HUDEP-2 (cell line): Measurements from ENCODE around the gene ZSWIM7.

Source experiments
- DNase-seq, 76 experiments: peaks; one replicate each; lab custom pipeline; 2025; ENCODE audit not compliant: unreplicated experiment in 76 of 76; lab: John Stamatoyannopoulos, UW

ZSWIM7 gene

GRCh38 chr17:15935891-15936290, 63.6 kb downstream of the ZSWIM7 start:
- no peak for DNase-seq

GRCh38 chr17:15934866-15935265, 64.6 kb downstream of the ZSWIM7 start:
- no peak for DNase-seq

GRCh38 chr17:15931394-15931793, 68.1 kb downstream of the ZSWIM7 start:
- DNase-seq = no peak

DNA sequence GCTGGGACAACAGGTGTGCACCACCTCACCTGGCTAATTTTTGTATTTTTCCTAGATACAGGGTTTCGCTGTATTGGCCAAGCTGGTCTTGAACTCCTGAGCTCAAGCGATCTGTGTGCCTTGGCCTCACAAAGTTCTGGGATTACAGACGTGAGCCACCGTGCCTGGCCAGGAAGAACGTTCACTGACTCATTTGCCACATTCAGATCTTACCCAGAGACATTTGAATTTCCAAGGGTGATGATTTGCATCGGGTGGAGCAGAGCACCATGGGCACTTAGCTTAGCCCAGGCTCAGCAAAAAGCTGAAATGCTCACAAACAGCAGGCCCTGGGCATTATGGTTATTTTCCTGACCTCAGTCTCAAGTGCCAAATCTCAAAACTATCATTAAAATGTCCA, 69.1 kb downstream of the ZSWIM7 start:
- no peak for DNase-seq

DNA sequence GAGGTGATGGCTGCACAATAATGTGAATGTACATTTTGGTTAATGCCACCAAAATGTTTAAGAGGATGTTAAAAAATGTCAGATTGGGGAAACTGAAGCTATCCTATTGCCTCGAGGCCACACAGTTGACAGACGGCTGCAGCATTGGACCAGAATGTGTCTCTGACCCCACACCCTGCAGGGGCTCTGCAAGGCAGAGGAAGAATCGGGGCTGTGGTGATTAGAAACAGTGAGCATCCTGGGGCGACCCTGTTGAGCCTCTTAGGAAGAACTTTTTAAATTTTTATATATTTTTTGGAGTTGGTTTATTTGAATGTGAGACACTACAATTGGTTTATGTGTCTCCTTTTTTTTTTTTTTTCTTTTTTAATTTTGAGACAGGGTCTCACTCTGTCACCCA, 69.6 kb downstream of the ZSWIM7 start:
- DNase-seq = no peak

GRCh38 chr17:15928286-15928785, 71.2 kb downstream of the ZSWIM7 start:
- DNase-seq = no peak
